ENCODE results near the gene PDLIM1. TPM values are rescaled to one million over a fixed set of nuclear protein-coding genes. Genes with fewer than 3 reads are reported as not detected.
A peak's percentile ranks its signal among the peaks of the same experiment; 100 is the strongest.

PDLIM1 gene
- total RNA-seq, 4 donors from 2014 or later, result 113 to 150 (median 128) TPM

DNA sequence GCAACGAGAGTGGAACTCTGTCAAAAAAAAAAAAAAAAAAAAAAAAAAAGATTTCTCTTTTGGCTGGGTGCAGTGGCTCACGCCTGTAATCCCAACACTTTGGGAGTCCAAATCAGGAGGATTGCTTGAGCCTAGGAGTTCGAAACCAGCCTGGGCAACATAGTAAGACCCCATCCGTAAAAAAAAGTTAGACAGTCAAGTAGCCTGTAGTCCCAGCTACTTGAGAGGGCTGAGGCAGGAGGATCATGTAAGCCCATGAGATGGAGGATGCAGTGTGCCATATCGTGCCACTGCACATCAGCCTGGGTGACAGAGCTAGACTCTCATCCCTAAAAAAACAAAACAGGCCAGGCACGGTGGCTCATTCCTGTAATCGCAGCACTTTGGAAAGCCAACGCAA, 25.2 kb downstream of the PDLIM1 start:
- 93 to 94% methylated on average over 8 of the region's 8 CpGs for WGBS, 2 donors
- H3K9me3 ChIP-seq, result no peaks in the 10 kb centered on the region
- no peaks in the 10 kb centered on the region for H3K27me3 ChIP-seq
- DNase-seq (ENCODE audit: low spot score in 2 of 2), result no peak
- peak overlapping the region in 1 of 4 donors; percentile 79 for H3K27ac ChIP-seq
- H3K4me3 ChIP-seq, result no peak overlapping the region
- peaks cover 0 to 19% (median 0%) of the 10 kb centered on the region in 3 donors for H3K36me3 ChIP-seq
- peaks cover 0 to 16% (median 7%) of the 10 kb centered on the region in 4 donors for H3K4me1 ChIP-seq
- TF ChIP-seq, protein P1, sequence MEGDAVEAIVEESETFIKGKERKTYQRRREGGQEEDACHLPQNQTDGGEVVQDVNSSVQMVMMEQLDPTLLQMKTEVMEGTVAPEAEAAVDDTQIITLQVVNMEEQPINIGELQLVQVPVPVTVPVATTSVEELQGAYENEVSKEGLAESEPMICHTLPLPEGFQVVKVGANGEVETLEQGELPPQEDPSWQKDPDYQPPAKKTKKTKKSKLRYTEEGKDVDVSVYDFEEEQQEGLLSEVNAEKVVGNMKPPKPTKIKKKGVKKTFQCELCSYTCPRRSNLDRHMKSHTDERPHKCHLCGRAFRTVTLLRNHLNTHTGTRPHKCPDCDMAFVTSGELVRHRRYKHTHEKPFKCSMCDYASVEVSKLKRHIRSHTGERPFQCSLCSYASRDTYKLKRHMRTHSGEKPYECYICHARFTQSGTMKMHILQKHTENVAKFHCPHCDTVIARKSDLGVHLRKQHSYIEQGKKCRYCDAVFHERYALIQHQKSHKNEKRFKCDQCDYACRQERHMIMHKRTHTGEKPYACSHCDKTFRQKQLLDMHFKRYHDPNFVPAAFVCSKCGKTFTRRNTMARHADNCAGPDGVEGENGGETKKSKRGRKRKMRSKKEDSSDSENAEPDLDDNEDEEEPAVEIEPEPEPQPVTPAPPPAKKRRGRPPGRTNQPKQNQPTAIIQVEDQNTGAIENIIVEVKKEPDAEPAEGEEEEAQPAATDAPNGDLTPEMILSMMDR (IDR thresholded peaks at IDR 0.05), result no peak
- no peak for TF ChIP-seq EP300 (IDR thresholded peaks at IDR 0.05)
- no peak for TF ChIP-seq POLR2A (IDR thresholded peaks at IDR 0.05)

DNA sequence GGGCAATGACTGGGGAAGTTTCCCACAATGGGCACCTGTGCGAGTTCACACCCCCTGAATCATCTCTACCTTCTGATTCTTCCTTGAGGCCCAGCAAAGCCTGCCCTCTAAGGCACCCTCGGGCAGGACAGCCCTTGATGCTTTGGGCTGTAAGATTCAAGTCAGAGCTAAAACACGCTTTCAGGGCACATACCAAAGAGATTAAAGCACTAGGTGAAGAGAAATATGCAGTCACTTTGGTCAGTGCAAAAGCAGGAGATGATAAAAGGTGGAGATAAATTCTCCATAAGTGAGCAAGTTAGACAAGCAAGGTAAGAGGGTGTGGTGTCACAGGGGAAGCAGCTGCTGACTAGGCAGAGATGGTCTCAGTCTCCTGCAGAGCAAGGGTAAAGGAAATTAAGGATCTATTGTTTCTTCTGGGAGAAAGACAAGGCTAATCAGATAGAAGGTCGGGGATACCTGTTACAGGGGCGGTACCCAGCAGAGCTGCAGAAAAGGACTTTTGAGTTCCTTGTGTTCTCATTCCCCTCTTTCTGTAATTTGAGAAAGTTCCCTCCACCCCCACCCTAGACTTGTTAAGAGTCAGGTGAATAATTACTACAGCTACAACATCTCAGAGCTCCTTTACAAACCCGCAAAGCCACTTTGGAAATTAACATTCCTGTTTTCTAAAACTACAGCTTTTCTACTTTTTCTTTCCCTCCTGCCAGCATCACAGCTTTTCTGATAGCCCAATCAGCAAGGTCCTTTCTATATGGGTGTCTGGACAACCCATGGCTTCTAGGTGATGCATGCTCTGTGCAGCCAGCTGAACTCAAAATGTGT, 26.4 kb downstream of the PDLIM1 start:
- TF ChIP-seq, protein P1 (IDR thresholded peaks at IDR 0.05), result no peak
- no peak for TF ChIP-seq EP300 (IDR thresholded peaks at IDR 0.05)
- no peak for TF ChIP-seq POLR2A (IDR thresholded peaks at IDR 0.05)
- Histone ChIP-seq H3K27me3 (no peaks in the 10 kb centered on the region), H3K27ac (no peak overlapping the region), H3K4me1 (peaks cover 0 to 21% (median 7%) of the 10 kb centered on the region in 4 donors), H3K9me3 (no peaks in the 10 kb centered on the region), H3K36me3 (peaks cover 0 to 19% (median 0%) of the 10 kb centered on the region in 3 donors), H3K4me3 (no peak overlapping the region)
- no peak for DNase-seq (ENCODE audit: low spot score in 2 of 2)
- 76 to 78% methylated on average over 6 of the region's 6 CpGs for WGBS, 2 donors

DNA sequence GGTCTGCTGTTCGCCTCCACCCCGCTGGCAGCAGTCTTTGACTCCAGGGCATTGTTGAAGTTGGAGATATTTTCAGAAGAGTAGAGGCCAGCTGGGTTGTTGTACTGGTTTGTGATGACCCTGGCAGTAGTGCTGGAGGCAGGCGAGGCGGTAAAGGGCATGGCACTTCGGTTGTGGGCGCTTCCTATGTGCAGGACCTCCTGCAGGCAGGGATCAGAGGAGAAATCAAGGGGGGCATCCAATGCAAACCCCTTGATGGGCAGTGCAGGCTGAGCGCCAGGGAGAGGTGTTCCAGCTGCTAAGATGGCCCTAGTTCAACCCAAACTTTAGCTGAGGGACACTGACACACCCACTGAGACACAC, 27.0 kb downstream of the PDLIM1 start:
- Histone ChIP-seq H3K4me1 (peaks cover 0 to 21% (median 7%) of the 10 kb centered on the region in 4 donors), H3K27ac (no peak overlapping the region), H3K4me3 (no peak overlapping the region), H3K27me3 (no peaks in the 10 kb centered on the region), H3K36me3 (peaks cover 0 to 19% (median 0%) of the 10 kb centered on the region in 3 donors), H3K9me3 (no peaks in the 10 kb centered on the region)
- DNase-seq (ENCODE audit: low spot score in 2 of 2), result no peak
- WGBS, 2 donors, result 80 to 85% methylated on average over 7 of the region's 7 CpGs
- TF ChIP-seq, protein P1 (IDR thresholded peaks at IDR 0.05), result no peak
- TF ChIP-seq POLR2A (IDR thresholded peaks at IDR 0.05) (no peak), EP300 (IDR thresholded peaks at IDR 0.05) (no peak)

DNA sequence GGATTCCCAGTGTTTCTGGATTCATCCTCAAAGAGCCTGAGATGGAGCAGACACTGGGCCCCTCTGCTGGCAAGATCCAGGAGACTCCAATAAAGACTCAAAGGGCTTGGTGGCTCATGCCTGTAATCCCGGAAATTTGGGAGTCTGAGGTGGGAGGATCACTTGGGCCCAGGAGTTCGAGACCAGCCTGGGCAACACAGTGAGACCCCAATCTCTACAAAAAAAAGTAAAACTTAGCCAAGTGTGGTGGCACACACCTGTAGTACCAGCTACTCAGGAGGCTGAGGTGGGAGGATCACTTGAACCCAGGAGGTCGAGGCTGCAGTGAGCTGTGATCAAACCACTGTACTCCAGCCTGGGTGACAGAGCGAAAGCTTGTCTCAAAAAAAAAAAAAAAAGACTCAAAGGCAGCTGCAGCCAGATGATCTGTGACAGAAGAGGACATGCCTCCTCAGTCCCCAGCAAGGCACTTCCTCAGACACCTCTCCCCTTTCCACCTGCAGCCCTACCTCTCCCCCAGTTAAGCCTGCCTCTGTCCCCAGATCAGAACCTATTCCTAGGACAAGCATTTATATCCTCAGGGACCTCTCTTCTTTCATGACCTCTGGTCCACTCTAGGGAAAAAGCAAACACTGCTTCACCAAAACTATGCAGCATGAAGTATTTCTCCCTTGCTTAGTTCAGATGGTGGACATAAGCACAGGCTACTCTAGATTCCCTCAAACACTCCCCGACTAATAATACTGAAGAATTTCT, 27.9 kb downstream of the PDLIM1 start:
- DNase-seq (ENCODE audit: low spot score in 2 of 2), result no peak
- TF ChIP-seq, protein P1 (IDR thresholded peaks at IDR 0.05), result no peak
- TF ChIP-seq POLR2A (IDR thresholded peaks at IDR 0.05) (no peak), EP300 (IDR thresholded peaks at IDR 0.05) (no peak)
- H3K4me1 ChIP-seq, result peaks cover 0 to 21% (median 6%) of the 10 kb centered on the region in 4 donors
- H3K9me3 ChIP-seq, result no peaks in the 10 kb centered on the region
- no peak overlapping the region for H3K27ac ChIP-seq
- H3K36me3 ChIP-seq, result peaks cover 0 to 21% (median 0%) of the 10 kb centered on the region in 3 donors
- no peak overlapping the region for H3K4me3 ChIP-seq
- H3K27me3 ChIP-seq, result no peaks in the 10 kb centered on the region
- 70 to 80% methylated on average over 5 of the region's 5 CpGs for WGBS, 2 donors

DNA sequence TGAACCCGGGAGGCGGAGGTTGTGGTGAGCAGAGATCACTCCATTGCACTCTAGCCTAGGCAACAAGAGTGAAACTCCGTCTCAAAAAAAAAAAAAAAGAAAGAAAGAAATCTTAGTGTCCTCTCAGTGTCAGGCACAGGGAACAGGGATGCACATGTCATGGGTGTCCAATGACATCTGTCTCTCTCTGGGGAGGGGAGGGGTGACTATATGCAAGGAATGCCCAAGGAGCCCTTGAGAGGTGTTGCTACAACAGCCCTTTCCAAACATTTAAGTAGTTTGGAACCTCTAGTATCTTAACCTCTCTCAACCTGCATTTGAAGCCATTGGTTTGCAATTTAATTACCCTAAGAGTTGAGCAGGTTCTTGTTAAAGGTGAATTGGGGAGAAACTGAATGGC, 28.9 kb downstream of the PDLIM1 start:
- Histone ChIP-seq H3K27me3 (no peaks in the 10 kb centered on the region), H3K36me3 (peaks cover 0 to 26% (median 0%) of the 10 kb centered on the region in 3 donors), H3K4me1 (peaks cover 0 to 21% (median 5%) of the 10 kb centered on the region in 4 donors), H3K9me3 (no peaks in the 10 kb centered on the region), H3K4me3 (no peak overlapping the region), H3K27ac (no peak overlapping the region)
- TF ChIP-seq POLR2A (IDR thresholded peaks at IDR 0.05), result no peak
- TF ChIP-seq, protein P1 (IDR thresholded peaks at IDR 0.05), result no peak
- TF ChIP-seq EP300 (IDR thresholded peaks at IDR 0.05), result no peak
- DNase-seq (ENCODE audit: low spot score in 2 of 2), result no peak
- WGBS, 2 donors, result 96 to 97% methylated on average over 3 of the region's 3 CpGs

Measured in tibial nerve (tissue), 4 donors.